ENCODE data around the gene FABP3.

FABP3 gene

GRCh38 chr1:31344503-31344902 is 28.4 kb downstream of the FABP3 start:
- no peak for TF ChIP-seq CTCF (IDR thresholded peaks at IDR 0.05; ENCODE audit: low read depth, low read length)
- H3K4me3 ChIP-seq (ENCODE audit: low read depth, low read length) = no peak overlapping the region

DNA sequence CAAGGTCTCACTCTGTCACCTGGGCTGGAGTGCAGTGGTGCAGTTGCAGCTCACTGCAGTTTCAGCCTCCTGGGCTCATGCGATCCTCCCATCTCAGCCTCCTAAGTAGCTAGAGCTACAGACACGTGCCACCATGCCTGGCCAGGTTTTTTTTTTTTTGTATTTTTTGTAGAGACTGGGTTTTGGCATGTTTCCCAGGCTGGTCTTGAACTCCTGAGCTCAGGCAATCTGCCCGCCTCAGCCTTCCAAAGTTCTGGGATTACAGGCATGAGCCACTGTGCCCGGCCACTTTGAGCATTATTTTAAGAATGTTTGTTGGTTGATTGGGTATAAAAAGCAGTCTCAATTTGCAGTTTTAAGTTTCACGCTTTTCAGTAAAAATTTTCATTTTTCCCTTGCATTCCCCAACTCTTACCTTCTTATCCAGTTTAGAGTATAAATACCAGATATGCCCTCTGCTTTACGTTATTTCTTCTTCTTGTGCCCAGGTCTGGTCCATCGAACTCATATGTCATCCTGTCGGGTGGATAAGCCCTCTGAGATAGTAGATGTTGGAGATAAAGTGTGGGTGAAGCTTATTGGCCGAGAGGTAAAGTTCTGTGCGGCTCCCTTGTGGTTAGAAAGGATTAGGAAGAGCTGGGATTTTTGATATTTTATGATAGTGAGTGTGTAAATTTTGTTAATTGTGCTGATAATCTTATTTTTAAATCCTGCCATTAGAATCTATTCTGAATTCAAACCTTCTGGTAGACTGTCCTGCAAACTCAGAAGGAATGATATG is 36.0 kb downstream of the FABP3 start:
- TF ChIP-seq CTCF (IDR thresholded peaks at IDR 0.05; ENCODE audit: low read depth, low read length) = no peak
- no peak overlapping the region for H3K4me3 ChIP-seq (ENCODE audit: low read depth, low read length)

DNA sequence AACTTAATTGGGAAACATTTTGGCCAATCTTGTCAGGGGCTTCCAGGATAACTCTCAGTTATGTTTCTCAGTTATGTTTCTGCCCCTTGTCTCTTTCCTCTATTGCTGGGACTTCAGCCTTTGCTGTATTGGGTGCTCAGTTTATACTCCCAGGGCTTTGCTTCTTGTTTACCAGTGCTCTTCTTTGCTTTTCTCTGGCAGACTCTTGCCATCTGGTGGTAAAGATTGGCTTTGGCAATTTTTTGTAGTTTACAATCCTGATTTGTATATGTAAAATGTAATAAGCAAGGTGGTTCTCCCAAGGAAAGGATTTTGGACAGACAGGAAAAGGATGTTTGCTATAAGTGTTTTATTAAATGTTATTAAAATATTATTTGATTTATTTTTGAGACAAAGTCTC is 37.9 kb downstream of the FABP3 start:
- peak; percentile 36; the same call in 1 of the 2 replicates for TF ChIP-seq CTCF (IDR thresholded peaks at IDR 0.05; ENCODE audit: low read depth, low read length)
- no peak overlapping the region for H3K4me3 ChIP-seq (ENCODE audit: low read depth, low read length)

GRCh38 chr1:31327381-31327780 is 45.5 kb downstream of the FABP3 start:
- no peak overlapping the region for H3K4me3 ChIP-seq (ENCODE audit: low read depth, low read length)
- no peak for TF ChIP-seq CTCF (IDR thresholded peaks at IDR 0.05; ENCODE audit: low read depth, low read length)

- no peak overlapping the region for H3K4me3 ChIP-seq (ENCODE audit: low read depth, low read length)
- TF ChIP-seq CTCF (IDR thresholded peaks at IDR 0.05; ENCODE audit: low read depth, low read length) = no peak
These were observed 46.4 kb downstream of the FABP3 start for GRCh38 chr1:31326461-31326860.

- no peak for TF ChIP-seq CTCF (IDR thresholded peaks at IDR 0.05; ENCODE audit: low read depth, low read length)
- no peak overlapping the region for H3K4me3 ChIP-seq (ENCODE audit: low read depth, low read length)
These were observed 47.9 kb downstream of the FABP3 start for GRCh38 chr1:31324992-31325391.

- no peak overlapping the region for H3K4me3 ChIP-seq (ENCODE audit: low read depth, low read length)
- no peak for TF ChIP-seq CTCF (IDR thresholded peaks at IDR 0.05; ENCODE audit: low read depth, low read length)
These were observed 48.8 kb downstream of the FABP3 start for GRCh38 chr1:31324093-31324492.

All from WI38 (cell line).